Activated CD8-positive, alpha-beta memory T cell treated with anti-CD3 and anti-CD28 coated beads, Interleukin-2, amount 50 U/mL, for 4 hours (primary cell): Measurements from ENCODE around the gene CAPN10.
"Not testable (repeated sequence)": the region's sequence is repeated elsewhere in the genome, so short reads cannot be mapped to it uniquely, and the experiment has no call there.

Experiments used
- DNase-seq: peaks from one replicate; pipeline ENCODE4 v3.0.0-alpha.2; 2020

CAPN10 gene, protein sequence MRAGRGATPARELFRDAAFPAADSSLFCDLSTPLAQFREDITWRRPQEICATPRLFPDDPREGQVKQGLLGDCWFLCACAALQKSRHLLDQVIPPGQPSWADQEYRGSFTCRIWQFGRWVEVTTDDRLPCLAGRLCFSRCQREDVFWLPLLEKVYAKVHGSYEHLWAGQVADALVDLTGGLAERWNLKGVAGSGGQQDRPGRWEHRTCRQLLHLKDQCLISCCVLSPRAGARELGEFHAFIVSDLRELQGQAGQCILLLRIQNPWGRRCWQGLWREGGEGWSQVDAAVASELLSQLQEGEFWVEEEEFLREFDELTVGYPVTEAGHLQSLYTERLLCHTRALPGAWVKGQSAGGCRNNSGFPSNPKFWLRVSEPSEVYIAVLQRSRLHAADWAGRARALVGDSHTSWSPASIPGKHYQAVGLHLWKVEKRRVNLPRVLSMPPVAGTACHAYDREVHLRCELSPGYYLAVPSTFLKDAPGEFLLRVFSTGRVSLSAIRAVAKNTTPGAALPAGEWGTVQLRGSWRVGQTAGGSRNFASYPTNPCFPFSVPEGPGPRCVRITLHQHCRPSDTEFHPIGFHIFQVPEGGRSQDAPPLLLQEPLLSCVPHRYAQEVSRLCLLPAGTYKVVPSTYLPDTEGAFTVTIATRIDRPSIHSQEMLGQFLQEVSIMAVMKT

DNA sequence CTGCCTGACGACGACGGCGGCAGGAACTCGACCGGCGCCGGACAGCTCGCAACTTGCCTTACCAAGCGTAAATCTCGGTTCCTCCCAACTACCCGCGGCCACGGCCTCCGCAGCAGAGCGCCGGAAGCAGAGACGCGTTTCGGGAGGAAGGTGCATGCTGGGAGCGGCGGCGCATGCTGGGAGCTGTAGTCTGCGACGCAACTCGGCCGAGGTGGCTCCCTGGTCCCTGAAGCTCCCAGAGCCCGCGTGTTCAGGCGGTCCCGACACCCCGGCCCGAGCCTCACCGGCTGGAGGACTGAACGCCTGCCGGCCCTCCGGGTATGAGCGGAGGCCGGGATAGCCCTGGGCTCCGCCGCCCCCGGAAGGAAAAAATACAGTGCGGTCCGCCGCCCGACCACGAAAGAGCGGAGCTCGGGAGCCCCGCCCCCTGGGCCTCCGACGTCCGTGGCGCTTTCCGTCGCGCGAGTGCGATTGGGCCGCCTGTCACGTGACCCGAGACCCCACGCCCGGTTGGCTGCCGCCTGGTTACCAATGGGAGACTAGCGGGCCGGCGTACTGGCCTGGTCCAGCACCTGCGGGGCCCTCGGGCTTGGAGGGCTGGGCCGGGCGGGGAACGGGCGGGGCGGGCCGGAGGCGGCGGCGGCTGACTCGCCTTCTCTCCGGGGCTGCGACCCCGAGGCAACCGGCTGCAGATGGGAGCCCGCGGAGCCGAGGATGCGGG, at the start of gene CAPN10:
CAPN10 (plus strand) TSS at position 537 of the 721 bp plus-strand sequence; CDS start at position 715, 178 bp downstream.
- peak; percentile 97 for DNase-seq

DNA sequence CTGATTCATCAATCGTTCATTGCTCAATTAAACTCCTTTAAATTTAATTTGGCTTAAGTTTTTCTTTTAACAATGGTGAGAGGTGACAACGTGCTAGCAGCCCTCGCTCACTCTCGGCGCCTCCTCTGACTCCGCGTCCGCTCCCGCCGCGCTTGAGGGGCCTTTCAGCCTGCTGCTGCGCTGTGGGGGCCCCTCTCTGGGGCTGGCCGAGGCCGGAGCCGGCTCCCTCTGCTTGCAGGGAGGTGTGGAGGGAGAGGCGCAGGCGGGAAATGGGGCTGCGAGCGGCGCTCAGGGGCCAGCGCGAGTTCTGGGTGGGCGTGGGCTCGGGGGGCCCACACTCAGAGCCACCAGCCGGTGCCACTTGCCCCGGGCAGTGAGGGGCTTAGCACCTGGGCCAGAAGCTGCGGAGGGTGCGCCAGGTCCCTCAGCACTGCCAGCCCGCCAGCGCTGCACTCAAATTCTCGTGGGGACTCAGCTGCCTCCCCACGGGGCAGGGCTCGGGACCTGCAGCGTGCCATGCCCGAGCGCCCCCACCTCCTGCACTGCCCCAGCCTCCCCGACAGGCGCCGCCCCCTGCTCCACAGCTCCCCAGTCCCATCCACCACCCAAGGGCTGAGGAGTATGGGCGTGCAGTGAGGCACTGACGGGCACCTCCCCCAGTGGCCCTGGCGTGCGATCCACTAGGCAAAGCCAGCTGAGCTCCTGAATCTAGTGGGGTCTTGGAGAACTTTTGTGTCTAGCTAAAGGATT, 48.3 kb upstream of the CAPN10 start:
- DNase-seq, result no peak

DNA sequence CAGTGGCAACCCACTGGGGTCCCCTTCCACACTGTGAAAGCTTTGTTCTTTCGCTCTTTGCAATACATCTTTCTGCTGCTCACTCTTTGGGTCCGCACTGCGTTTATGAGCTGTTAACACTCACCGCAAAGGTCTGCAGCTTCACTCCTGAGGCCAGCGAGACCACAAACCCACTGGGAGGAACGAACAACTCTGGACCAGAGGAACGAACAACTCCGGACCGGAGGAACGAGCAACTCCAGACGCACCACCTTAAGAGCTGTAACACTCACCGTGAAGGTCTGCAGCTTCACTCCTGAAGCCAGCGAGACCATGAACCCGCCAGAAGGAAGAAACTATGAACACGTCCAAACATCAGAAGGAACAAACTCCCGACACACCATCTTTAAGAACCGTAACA, 47.4 kb upstream of the CAPN10 start:
- DNase-seq, result not testable (repeated sequence)

DNA sequence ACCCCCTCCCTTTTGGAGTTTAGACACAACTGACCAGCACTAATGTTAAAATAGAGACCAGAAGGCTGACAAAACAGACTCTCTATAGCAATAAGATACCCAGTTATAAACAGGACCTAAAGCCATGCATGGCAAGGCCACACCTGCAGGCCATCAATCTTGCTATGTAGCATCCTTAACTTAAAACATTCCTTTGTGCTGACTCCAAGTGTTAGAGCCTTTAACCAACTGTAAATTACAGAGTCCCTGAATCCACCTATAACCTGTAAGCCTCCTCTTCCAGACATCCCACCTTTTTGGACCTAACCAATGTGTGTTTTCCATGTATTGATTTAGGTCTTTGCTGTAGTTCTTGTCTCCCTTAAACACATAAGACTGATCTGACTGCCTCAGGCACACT, 46.6 kb upstream of the CAPN10 start:
- no peak for DNase-seq

DNA sequence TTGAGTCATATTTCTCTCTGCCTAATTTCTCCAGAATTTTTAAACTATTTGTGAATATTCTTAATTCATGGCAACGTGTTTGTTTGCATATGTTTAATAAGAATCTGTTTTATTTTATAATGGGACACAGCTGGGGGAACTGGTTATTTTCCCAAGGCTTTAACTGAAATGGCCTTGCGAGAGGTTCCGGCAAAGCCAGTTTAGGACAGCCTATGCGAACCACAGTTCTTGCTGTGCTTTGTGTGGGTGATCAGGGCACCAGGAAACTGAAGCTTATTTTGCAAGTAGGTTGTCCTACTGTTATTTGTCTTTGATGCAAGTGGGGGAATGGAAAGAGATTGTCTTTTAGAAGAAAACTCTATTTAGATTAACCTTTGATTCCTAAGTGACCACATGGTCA, 35.2 kb upstream of the CAPN10 start:
- no peak for DNase-seq

DNA sequence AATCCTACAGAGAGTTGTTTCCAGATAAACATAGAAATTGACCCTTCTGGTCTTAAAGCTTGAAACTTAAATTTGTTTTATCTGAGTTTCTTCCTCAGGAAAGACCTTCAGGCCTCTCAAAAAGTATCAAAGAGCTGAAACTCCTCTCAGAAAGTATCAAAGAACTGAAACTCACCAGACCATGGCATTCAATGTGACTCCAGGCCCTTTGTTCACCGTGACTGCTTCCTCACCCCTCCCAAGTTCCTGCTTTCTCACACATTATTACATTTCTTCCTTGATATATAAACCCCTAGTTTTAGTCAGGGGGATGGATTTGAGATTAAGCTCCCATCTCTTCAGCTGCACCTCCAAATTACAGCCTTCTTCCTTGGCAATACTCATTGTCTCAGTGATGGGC, 34.7 kb upstream of the CAPN10 start:
- DNase-seq, result no peak

DNA sequence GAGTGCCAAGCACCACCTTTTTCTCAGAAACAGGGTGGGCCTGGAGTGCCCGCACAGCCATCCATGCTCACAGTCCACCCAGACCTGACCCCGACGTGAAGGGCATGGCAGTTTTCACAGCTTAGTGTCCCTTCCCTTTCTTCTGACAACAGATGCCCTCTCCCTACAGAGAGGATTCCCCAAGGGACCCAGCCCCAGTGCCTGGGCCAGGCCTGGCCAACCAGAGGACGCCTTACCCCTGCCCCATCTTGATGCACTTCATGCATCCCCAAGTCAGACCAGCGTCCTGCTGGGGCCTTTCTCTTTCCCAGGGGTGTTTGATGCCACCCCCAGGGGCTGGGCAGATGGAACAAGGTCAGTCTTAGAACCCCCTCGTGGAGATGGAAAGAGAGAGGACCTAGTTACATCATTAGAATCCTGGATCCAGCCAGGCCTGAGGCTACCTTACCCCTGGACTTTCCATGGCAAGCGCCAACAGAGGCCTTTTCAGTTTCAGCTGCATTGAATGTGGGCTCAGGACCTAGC, 32.5 kb upstream of the CAPN10 start:
- no peak for DNase-seq

DNA sequence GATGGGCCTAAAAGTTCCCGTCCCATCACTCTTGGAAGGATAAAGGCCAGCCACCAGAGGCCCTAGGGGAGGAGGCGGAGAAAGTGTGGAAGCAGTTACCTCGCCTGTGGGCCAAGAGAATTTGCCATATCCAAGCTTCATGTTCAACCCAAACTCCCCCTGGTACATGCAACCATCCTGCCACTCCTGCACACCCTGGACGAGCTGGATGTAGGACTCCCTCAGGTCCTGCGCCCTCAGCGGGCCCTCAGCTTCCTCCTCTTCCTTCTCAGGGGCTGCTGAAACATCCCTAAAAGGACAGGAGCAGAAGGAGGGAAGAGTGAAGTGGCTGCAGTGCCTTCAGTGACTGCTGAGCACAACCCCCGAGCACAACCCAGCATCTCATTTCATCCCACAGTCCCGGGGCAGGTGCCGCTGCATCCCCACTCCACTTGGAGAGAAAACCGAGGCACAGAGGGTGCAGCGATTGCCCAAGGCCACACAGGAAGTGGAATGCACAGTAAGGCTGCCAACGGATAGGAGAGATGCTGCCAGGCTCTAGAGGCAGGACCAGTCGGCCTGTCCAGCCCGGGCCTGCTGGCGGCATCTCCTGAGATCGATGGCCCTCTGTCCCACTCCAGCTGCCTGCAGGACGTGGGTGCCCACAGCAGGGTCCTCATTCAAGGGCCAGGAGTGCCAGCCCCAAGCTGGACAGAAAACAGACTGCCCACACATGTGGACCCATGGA, 31.6 kb upstream of the CAPN10 start:
- DNase-seq, result no peak

DNA sequence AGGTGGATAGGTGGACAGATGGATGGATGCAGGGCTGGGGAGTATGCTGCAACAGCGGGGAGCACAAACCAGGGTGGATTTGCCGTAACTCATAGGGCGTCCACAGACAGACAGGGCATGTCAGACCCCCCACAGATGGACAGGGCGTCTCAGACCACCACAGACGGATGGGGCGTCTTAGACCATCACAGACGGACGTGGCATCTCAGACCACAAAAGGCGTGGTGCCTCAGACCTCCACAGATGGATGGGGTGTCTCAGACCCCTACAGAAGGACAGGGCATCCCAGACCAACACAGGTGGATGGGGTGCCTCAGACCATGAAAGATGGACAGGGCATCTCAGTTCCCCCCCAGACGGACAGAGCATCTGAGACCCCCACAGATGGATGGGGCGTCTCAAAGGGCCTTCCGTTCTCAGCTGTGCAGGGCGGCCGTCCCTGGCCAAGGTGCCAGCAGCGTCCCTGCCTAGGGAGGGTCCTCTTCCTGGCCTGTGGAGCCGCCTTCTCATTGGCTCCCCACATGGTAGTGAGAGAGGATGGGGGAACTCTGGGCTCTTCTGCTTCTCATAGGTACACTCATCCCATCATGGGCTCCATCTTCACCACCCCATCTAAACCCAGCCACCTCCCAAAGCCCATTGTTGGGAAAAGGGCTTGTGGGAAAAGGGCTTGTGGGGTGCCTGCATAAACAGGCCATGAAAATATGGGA, 30.8 kb upstream of the CAPN10 start:
- no peak for DNase-seq

DNA sequence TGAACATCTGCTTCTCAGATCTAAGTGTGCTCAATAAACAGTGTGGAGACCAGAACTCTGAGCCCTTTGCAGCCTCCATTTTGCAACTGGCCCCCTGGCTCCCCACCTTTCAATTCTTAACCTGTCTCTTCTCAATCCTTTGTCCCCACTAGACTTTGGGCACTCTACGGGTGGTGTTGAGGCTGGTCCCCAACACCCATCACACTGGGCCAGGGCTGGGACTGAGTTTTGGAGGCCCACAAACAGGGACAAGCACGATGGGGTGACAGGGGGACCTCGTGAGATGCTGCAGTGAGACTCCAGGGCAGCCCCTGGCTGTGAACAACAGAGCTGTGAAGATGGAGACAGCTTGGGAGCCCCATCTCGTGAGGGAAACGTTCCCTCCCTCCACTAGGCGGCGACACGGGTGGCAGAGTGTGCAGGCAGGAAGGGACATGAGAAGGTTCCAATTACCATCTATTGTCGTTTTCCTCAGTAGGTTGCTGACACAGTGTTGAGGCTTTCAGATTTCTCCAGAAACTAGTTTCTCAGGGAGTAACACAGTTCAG, 29.9 kb upstream of the CAPN10 start:
- peak; percentile 69 for DNase-seq

DNA sequence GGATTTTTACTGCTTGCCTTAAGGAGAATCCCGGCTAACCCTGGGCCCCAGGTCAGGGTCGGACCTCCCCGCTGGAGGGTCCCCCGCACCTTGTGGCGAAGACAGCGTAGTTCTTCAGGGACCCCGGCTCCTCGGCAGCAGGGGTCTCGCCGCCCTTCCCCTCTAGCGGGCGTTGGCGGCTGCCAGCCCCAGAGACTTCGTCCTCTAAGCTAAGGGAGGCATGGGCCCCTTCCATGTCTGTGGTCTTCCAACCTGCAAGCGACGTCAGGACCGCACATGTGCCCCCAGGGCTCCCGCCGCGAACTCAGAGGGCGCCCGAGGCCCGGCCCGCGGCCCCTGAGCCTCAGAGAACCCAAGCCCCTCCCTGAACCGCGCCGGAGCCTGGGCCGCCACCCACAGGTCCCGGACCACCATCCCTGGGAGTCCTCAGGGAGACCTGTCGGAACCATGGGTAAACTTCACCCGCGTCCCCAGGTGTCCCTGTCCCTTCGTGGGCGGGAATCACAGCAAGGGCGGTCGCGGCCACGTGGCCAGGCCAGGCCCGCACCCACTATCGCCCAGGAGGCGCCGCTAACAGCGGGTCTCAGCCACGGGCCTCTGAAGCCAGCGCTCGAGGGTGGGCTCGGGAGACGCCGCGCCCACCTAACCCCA, 29.3 kb upstream of the CAPN10 start:
- peak; percentile 25 for DNase-seq

DNA sequence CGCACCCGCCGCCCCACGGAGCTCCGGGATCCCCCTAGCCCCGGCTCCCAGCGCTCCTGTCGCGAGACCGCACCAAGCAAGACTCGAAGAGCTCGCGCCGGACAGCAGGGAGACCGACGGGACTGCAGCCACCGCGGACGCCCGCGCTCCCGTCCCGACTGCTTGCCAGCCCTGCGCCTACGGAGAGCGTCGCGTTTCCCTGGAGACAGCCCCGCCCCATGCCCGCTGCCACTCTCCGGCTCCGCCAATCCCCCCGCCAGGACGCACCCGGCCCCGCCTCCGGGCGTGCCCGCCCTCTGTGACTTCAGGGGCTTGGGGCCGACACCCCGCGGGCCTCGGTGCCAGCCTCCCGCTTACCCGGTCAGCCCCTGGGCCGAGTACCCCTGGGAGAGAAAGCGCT, 28.7 kb upstream of the CAPN10 start, which contains the start of gene ANKMY1:
ANKMY1 (minus strand) TSS at position 181 of the 400 bp plus-strand sequence. CDS start 653 bp downstream, outside the sequence.
- DNase-seq, result peak; percentile 77

DNA sequence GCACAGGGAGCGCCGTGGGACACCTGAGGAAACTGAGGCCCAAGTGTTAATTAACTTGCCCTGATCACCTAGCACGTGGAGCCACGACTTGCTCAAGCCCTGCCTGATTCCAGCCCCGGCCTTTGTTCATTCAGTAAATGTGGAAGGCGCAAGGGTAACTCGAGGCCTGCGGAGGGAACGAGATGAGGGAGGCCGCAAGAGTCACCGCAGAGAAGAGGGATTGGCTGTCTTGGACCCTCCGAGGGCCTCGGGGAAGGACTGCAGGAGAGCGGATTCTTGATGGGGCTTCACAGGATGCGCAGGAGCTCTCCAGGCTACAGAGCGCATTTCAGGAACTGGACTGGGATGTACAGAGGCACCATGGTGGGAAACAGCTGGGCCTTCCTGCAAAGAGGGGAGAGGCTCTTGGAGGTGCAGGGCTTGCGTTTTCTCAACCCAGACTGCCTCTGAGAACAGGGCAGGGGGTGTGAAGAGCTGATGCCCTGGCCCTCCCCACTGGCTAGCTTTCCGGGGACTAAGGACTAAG, 28.2 kb upstream of the CAPN10 start:
- no peak for DNase-seq

DNA sequence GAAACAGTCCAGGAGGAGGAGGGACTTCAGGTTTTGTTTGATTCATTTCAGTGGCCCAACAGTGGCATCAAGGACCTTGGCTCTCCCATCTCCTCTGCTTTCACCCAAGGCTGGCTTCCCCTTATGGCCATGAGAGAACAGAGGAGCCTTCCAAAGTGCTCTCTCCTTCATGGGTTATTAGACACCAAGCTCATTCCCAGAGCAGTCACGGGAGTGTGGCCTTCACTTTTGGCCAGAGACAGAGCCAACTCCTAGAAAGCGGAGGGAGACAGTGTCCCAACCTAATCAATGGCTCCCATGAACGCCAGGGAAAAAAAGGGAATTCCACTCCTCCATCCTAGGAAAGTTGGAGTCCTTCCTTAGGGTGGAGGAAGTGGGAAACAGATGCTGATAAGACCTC, 27.2 kb upstream of the CAPN10 start:
- DNase-seq, result peak; percentile 12

DNA sequence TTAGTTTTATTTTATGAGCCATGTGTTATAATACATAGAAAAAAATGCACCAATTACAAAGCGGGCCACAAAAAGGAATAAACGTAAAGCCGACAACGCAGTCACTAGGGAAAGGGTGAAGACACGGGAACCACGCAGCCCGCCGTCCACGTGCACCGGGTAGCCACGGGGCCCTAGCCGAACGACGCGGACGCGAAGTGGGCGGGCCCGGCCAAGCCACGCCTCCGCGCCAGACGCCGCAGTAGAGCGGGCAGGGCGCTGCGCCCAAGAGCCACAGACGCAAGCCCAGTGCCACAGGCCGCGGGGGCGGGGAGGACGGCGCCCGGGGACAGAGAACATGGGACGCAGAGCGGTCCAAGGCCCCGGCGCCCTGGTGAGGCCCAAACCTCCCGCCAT, 26.5 kb upstream of the CAPN10 start, which contains the start of gene DUSP28:
DUSP28 (plus strand) TSS at position 274 of the 396 bp plus-strand sequence. CDS start 328 bp downstream, outside the sequence.
- peak; percentile 92 for DNase-seq

DNA sequence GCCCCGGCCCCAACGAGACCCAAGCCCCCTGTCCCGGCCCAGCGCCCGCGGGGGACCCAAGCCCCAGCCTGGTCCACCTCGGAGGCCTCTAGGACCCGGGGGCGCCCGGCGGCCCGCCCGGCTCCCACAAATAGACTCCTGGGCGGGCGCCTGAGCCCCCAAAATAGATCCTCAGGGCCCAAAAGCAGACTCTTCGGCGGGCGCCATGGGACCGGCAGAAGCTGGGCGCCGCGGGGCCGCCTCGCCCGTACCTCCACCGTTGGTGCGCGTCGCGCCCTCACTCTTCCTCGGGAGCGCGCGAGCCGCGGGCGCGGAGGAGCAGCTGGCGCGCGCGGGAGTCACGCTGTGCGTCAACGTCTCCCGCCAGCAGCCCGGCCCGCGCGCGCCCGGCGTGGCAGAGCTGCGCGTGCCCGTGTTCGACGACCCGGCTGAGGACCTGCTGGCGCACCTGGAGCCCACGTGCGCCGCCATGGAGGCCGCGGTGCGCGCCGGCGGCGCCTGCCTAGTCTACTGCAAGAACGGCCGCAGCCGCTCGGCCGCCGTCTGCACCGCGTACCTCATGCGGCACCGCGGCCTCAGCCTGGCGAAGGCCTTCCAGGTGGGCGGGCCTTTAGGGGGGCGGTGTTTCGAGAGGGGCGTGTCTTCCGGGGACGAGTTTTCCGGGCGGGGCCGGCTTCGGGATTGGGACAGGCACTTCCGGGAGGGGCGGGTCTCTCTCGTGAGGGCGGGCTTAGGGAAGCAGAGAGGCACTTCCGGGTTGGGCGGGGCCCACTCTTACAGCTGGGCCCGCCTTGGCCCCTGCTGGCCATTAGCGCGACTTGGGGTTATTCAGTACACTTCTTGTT, 25.8 kb upstream of the CAPN10 start:
- DNase-seq, result peak; percentile 100

DNA sequence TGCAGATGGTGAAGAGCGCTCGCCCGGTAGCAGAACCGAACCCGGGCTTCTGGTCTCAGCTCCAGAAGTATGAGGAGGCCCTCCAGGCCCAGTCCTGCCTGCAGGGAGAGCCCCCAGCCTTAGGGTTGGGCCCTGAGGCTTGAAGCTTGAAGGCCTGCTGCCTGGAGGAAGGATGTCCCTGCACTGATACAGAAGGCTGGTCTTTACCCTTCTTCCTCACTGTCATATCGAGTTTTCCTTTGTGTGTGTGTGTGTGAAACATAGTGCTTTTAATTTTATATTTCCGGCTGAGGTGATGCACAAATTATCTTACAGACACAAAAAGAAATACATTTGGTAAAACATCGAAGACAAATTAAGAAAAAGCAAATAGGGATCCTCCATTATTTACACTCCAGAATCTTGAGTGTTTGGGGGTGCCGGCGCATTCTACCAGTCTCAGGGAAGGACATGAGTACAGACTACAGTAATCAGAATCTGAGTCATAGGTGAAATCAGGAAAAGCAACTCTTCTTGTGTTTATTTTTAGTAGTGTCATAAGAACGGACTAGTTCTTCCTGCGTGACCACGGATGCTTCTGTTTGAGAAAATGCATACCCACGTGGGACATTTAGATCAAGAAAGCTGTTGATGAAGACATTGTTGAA, 25.1 kb upstream of the CAPN10 start:
- DNase-seq, result peak; percentile 22

DNA sequence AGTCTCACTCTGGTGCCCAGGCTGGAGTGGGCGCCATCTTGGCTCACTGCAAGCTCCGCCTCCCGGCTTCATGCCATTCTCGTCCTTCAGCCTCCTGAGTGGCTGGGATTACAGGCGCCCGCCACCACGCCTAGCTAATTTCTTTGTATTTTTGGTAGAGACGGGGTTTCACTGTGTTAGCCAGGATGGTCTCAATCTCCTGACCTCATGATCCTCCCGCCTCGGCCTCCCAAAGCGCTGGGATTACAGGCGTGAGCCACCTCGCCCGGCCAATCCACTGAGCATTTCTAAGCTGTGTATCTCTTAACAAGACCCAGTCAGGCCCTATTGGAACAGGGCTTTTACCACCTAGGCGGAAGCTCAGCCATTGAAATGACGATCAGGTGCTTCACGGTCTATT, 23.3 kb upstream of the CAPN10 start:
- peak; percentile 14 for DNase-seq
